Renal pelvis (tissue), 4 donors: ENCODE measurements around the gene CDH4. TPM values are rescaled to one million over a fixed set of nuclear protein-coding genes. Genes with fewer than 3 reads are reported as not detected.

Source experiments
- DNase-seq: peaks from one replicate; pipeline ENCODE4 v3.0.0-alpha.2; 2013
- polyA plus RNA-seq, 3 donors: library from polyadenylated mRNA; unstranded; fragments of 120-200 nt; gene quantifications; one replicate each; pipeline ENCODE4 v1.2.1, GENCODE V29; 2013; ENCODE audit not compliant: insufficient read length in 3 of 3

CDH4 gene
- polyA plus RNA-seq, 3 donors = 8.4 to 9.5 (median 8.7) TPM

GRCh38 chr20:61857884-61858283 lies 605.8 kb downstream of the CDH4 start:
- DNase-seq = no peak

GRCh38 chr20:61859767-61860166 lies 607.7 kb downstream of the CDH4 start:
- DNase-seq = no peak

GRCh38 chr20:61860260-61860987 lies 608.4 kb downstream of the CDH4 start:
- no peak for DNase-seq

- no peak for DNase-seq
These were observed 609.2 kb downstream of the CDH4 start for GRCh38 chr20:61861054-61861841.

GRCh38 chr20:61861858-61862257 lies 609.8 kb downstream of the CDH4 start:
- no peak for DNase-seq

GRCh38 chr20:61862881-61863280 lies 610.8 kb downstream of the CDH4 start:
- DNase-seq = no peak

- no peak for DNase-seq
These were observed 612.4 kb downstream of the CDH4 start for GRCh38 chr20:61864481-61864880.

- no peak for DNase-seq
These were observed 613.3 kb downstream of the CDH4 start for GRCh38 chr20:61865353-61865752.

GRCh38 chr20:61866165-61866564 lies 614.1 kb downstream of the CDH4 start:
- DNase-seq = no peak

- DNase-seq = no peak
These were observed 615.9 kb downstream of the CDH4 start for GRCh38 chr20:61868006-61868405.

- DNase-seq = no peak
These were observed 616.5 kb downstream of the CDH4 start for GRCh38 chr20:61868466-61869090.

- DNase-seq = no peak
These were observed 617.9 kb downstream of the CDH4 start for GRCh38 chr20:61869750-61870507.

- no peak for DNase-seq
These were observed 619.1 kb downstream of the CDH4 start for GRCh38 chr20:61871160-61871559.

GRCh38 chr20:61871913-61872312 lies 619.9 kb downstream of the CDH4 start:
- DNase-seq = no peak

- no peak for DNase-seq
These were observed 620.4 kb downstream of the CDH4 start for GRCh38 chr20:61872371-61872900.

GRCh38 chr20:61873651-61874420 lies 621.8 kb downstream of the CDH4 start:
- no peak for DNase-seq

- DNase-seq = no peak
These were observed 622.5 kb downstream of the CDH4 start for GRCh38 chr20:61874421-61875068.

GRCh38 chr20:61875221-61875885 lies 623.3 kb downstream of the CDH4 start:
- no peak for DNase-seq

GRCh38 chr20:61875996-61876395 lies 623.9 kb downstream of the CDH4 start:
- DNase-seq = no peak
